WTC11 (cell line): ENCODE results near the gene CENPQ. TPM values are rescaled to one million over a fixed set of nuclear protein-coding genes. Genes with fewer than 3 reads are reported as not detected.

ENCODE experiments used
- ATAC-seq: fragments of 200-7000 bp; cut with Tn5 transposase; 2 replicates; pipeline ENCODE4 v1.10.0; 2021; ENCODE audit warnings: mild to moderate bottlenecking, moderate library complexity
- CTCF ChIA-PET: fragments of 300-600 bp; sonication (Branson Sonifier 250); formaldehyde crosslinking; loops from one replicate; lab custom pipeline; 2021; ENCODE audit warnings: antibody characterized with exemption; lab: Charles Lee
- POLR2A ChIA-PET: fragments of 350-600 bp; sonication (Branson Sonifier 250); formaldehyde crosslinking; loops from one replicate; lab custom pipeline; 2021; ENCODE audit warnings: antibody characterized with exemption; lab: Charles Lee
- DNase-seq: peaks from one replicate; pipeline ENCODE4 v3.0.0; 2021; ENCODE audit warnings: low spot score
- H3K27ac Mint-ChIP-seq: 2 replicates; pipeline ENCODE4 v1.8.0; 2021; ENCODE audit warnings: mixed read lengths
- H3K27me3 Mint-ChIP-seq: 2 replicates; pipeline ENCODE4 v1.8.0; 2021; ENCODE audit warnings: low read depth, mild to moderate bottlenecking, moderate library complexity, mixed read lengths
- H3K36me3 Mint-ChIP-seq: 2 replicates; pipeline ENCODE4 v1.8.0; 2021; ENCODE audit warnings: mixed read lengths
- H3K4me1 Mint-ChIP-seq: 2 replicates; pipeline ENCODE4 v1.8.0; 2022; ENCODE audit warnings: mixed read lengths
- H3K4me3 Mint-ChIP-seq: 2 replicates; pipeline ENCODE4 v1.8.0; 2021; ENCODE audit warnings: mild to moderate bottlenecking, moderate library complexity, mixed read lengths
- H3K9me3 Mint-ChIP-seq: 2 replicates; pipeline ENCODE4 v1.8.0; 2021; ENCODE audit warnings: mixed read lengths
- CBFB ChIP-seq: sonication (generic); formaldehyde crosslinking; IDR thresholded peaks from 2 replicates; pipeline ENCODE4 v1.8.1; 2022; ENCODE audit warnings: mild to moderate bottlenecking, low read depth, missing genetic modification reagents
- E2F1 ChIP-seq: sonication (generic); formaldehyde crosslinking; IDR thresholded peaks from 2 replicates; pipeline ENCODE4 v1.8.0; 2022; ENCODE audit warnings: mild to moderate bottlenecking, missing genetic modification reagents
- ETV6 ChIP-seq: sonication (generic); formaldehyde crosslinking; IDR thresholded peaks from 2 replicates; pipeline ENCODE4 v1.8.1; 2022; ENCODE audit warnings: mild to moderate bottlenecking, missing genetic modification reagents
- FOXJ3 ChIP-seq: sonication (generic); formaldehyde crosslinking; IDR thresholded peaks from 2 replicates; pipeline ENCODE4 v1.9.0; 2021; ENCODE audit warnings: missing genetic modification reagents, mild to moderate bottlenecking, borderline replicate concordance
- FOXK1 ChIP-seq: sonication (generic); formaldehyde crosslinking; IDR thresholded peaks from 2 replicates; pipeline ENCODE4 v1.8.0; 2022; ENCODE audit warnings: mild to moderate bottlenecking, moderate library complexity, missing genetic modification reagents
- FOXP1 ChIP-seq: sonication (generic); formaldehyde crosslinking; IDR thresholded peaks from 2 replicates; pipeline ENCODE4 v1.8.0; 2022; ENCODE audit warnings: missing genetic modification reagents, mild to moderate bottlenecking, moderate library complexity, borderline replicate concordance
- GRHL2 ChIP-seq: fragments of 250-450 bp; sonication (Bioruptor Pico); IDR thresholded peaks from 2 replicates; pipeline ENCODE4 v1.8.0; 2022; ENCODE audit warnings: mild to moderate bottlenecking, moderate library complexity; ENCODE audit not compliant: insufficient replicate concordance, severe bottlenecking
- GTF2I ChIP-seq: fragments of 250-450 bp; sonication (Bioruptor Pico); conservative IDR thresholded peaks from 2 replicates; pipeline ENCODE4 v1.4.0; 2021; ENCODE audit warnings: mild to moderate bottlenecking
- IRF2 ChIP-seq: sonication (generic); formaldehyde crosslinking; IDR thresholded peaks from 2 replicates; pipeline ENCODE4 v1.8.0; 2022; ENCODE audit warnings: low read depth, missing genetic modification reagents, borderline replicate concordance
- JAZF1 ChIP-seq: fragments of 250-450 bp; sonication (Bioruptor Pico); IDR thresholded peaks from 2 replicates; pipeline ENCODE4 v1.9.0; 2021; ENCODE audit warnings: moderate library complexity, mild to moderate bottlenecking, inconsistent platforms
- NFE2L1 ChIP-seq: sonication (generic); formaldehyde crosslinking; IDR thresholded peaks from 2 replicates; pipeline ENCODE4 v1.8.1; 2023; ENCODE audit warnings: missing genetic modification reagents
- NR1H2 ChIP-seq: sonication (generic); formaldehyde crosslinking; IDR thresholded peaks from 2 replicates; pipeline ENCODE4 v1.9.0; 2021; ENCODE audit warnings: mild to moderate bottlenecking, moderate library complexity, missing genetic modification reagents
- NR3C1 ChIP-seq: sonication (generic); formaldehyde crosslinking; conservative IDR thresholded peaks from 2 replicates; pipeline ENCODE4 v1.8.1; 2023; ENCODE audit warnings: low read depth, mild to moderate bottlenecking, missing genetic modification reagents
- PREB ChIP-seq: sonication (generic); formaldehyde crosslinking; IDR thresholded peaks from 2 replicates; pipeline ENCODE4 v1.8.1; 2022; ENCODE audit warnings: mild to moderate bottlenecking, missing genetic modification reagents, moderate library complexity, borderline replicate concordance
- RELA ChIP-seq: sonication (generic); formaldehyde crosslinking; IDR thresholded peaks from 2 replicates; pipeline ENCODE4 v1.8.1; 2022; ENCODE audit warnings: missing genetic modification reagents, mild to moderate bottlenecking, borderline replicate concordance
- SP1 ChIP-seq: sonication (generic); formaldehyde crosslinking; conservative IDR thresholded peaks from 2 replicates; pipeline ENCODE4 v1.8.1; 2022; ENCODE audit warnings: missing genetic modification reagents
- TEAD4 ChIP-seq: sonication (generic); formaldehyde crosslinking; IDR thresholded peaks from 2 replicates; pipeline ENCODE4 v1.8.0; 2022; ENCODE audit warnings: mild to moderate bottlenecking, missing genetic modification reagents
- ZBTB21 ChIP-seq: sonication (generic); formaldehyde crosslinking; IDR thresholded peaks from 2 replicates; pipeline ENCODE4 v1.8.1; 2023; ENCODE audit warnings: mild to moderate bottlenecking, missing genetic modification reagents, borderline replicate concordance
- ZNF121 ChIP-seq: sonication (generic); formaldehyde crosslinking; IDR thresholded peaks from 2 replicates; pipeline ENCODE4 v1.8.0; 2023; ENCODE audit warnings: missing genetic modification reagents
- ZNF138 ChIP-seq: sonication (generic); formaldehyde crosslinking; conservative IDR thresholded peaks from 2 replicates; pipeline ENCODE4 v1.8.1; 2022; ENCODE audit warnings: mild to moderate bottlenecking, moderate library complexity, missing genetic modification reagents
- ZNF219 ChIP-seq: sonication (generic); formaldehyde crosslinking; IDR thresholded peaks from 2 replicates; pipeline ENCODE4 v1.8.0; 2023; ENCODE audit warnings: missing genetic modification reagents, mild to moderate bottlenecking, borderline replicate concordance
- ZNF423 ChIP-seq: fragments of 250-450 bp; sonication (Bioruptor Pico); IDR thresholded peaks from 2 replicates; pipeline ENCODE4 v2.1.2; 2022; ENCODE audit warnings: mild to moderate bottlenecking, moderate library complexity
- total RNA-seq: library from RNA; stranded (reverse); gene quantifications from 3 replicates; pipeline ENCODE4 v1.2.3, GENCODE V29; 2021
- TF ChIP-seq, protein P1 (sequence below): sonication (generic); formaldehyde crosslinking; IDR thresholded peaks from 2 replicates; pipeline ENCODE4 v1.8.1; 2022; ENCODE audit warnings: mild to moderate bottlenecking, moderate library complexity, missing genetic modification reagents
- TF ChIP-seq, protein P2 (sequence below): sonication (generic); formaldehyde crosslinking; IDR thresholded peaks from 2 replicates; pipeline ENCODE4 v1.8.0; 2022; ENCODE audit warnings: mild to moderate bottlenecking, missing genetic modification reagents
- TF ChIP-seq, protein P3 (sequence below): sonication (generic); formaldehyde crosslinking; IDR thresholded peaks from 2 replicates; pipeline ENCODE4 v1.8.1; 2023; ENCODE audit warnings: mild to moderate bottlenecking, missing genetic modification reagents
- TF ChIP-seq, protein P4 (sequence below): sonication (generic); formaldehyde crosslinking; IDR thresholded peaks from 2 replicates; pipeline ENCODE4 v1.8.1; 2023; ENCODE audit warnings: mild to moderate bottlenecking, missing genetic modification reagents

The CENPQ gene
- total RNA-seq, 1 experiment from 2014 or later, result 14.2 TPM

GRCh38 chr6:49523901-49524300, 60.7 kb downstream of the CENPQ start (continued):
- TF ChIP-seq, protein P1, sequence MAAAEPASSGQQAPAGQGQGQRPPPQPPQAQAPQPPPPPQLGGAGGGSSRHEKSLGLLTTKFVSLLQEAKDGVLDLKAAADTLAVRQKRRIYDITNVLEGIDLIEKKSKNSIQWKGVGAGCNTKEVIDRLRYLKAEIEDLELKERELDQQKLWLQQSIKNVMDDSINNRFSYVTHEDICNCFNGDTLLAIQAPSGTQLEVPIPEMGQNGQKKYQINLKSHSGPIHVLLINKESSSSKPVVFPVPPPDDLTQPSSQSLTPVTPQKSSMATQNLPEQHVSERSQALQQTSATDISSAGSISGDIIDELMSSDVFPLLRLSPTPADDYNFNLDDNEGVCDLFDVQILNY, result no peak
- TF ChIP-seq GTF2I, result no peak

GRCh38 chr6:49524541-49524940, 61.4 kb downstream of the CENPQ start:
- ChIA-PET CTCF (no interaction called here), POLR2A (no interaction called here)
- no peak for TF ChIP-seq FOXP1
- no peak for TF ChIP-seq ZNF121
- no peak for TF ChIP-seq NR1H2 (CRISPR knock-in tag)
- TF ChIP-seq ZNF138 (CRISPR knock-in tag), result no peak
- no peak for TF ChIP-seq NR3C1 (CRISPR knock-in tag)
- TF ChIP-seq GTF2I, result no peak
- TF ChIP-seq GRHL2 (CRISPR knock-in tag), result no peak
- no peak for TF ChIP-seq ZBTB21
- TF ChIP-seq ZNF219 (CRISPR knock-in tag), result no peak
- no peak for TF ChIP-seq RELA (CRISPR knock-in tag)
- TF ChIP-seq ZNF423 (CRISPR knock-in tag), result no peak
- no peak for TF ChIP-seq PREB (CRISPR knock-in tag)
- no peak for TF ChIP-seq TEAD4 (CRISPR knock-in tag)
- no peak for ATAC-seq
- DNase-seq, result no peak
- no peaks in the 10 kb centered on the region for H3K27me3 Mint-ChIP-seq
- no peak overlapping the region for H3K27ac Mint-ChIP-seq
- peaks cover under 1% of the 10 kb centered on the region; the same call in 1 of the 2 replicates for H3K9me3 Mint-ChIP-seq
- H3K4me1 Mint-ChIP-seq, result peaks cover 11% of the 10 kb centered on the region
- no peak overlapping the region for H3K4me3 Mint-ChIP-seq
- H3K36me3 Mint-ChIP-seq, result no peaks in the 10 kb centered on the region

DNA sequence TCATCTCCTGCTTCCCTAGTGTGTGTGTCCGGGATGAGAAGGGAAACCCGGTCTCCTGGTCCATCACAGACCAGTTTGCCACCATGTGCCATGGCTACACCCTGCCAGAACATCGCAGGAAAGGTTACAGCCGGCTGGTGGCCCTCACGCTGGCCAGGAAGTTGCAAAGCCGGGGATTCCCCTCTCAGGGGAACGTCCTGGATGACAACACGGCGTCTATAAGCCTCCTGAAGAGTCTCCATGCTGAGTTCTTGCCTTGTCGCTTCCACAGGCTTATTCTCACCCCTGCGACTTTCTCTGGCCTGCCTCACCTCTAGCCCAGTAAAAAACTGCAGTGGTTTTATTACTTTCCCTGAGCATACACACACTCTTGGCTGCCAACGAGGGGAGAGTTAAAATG, 63.4 kb downstream of the CENPQ start:
- no peak overlapping the region for H3K4me3 Mint-ChIP-seq
- peaks cover 11% of the 10 kb centered on the region for H3K4me1 Mint-ChIP-seq
- no peaks in the 10 kb centered on the region for H3K27me3 Mint-ChIP-seq
- H3K27ac Mint-ChIP-seq, result no peak overlapping the region
- no peak; the same call in 1 of the 2 replicates for ATAC-seq
- CTCF ChIA-PET, result no interaction called here
- peaks cover 6% of the 10 kb centered on the region; the same call in 1 of the 2 replicates for H3K9me3 Mint-ChIP-seq
- no peak for DNase-seq
- no peaks in the 10 kb centered on the region for H3K36me3 Mint-ChIP-seq
- POLR2A ChIA-PET, result no interaction called here
- TF ChIP-seq NFE2L1 (CRISPR knock-in tag) (no peak), ZNF219 (CRISPR knock-in tag) (no peak), SP1 (CRISPR knock-in tag) (no peak), ETV6 (CRISPR knock-in tag) (no peak), ZNF121 (no peak), CBFB (CRISPR knock-in tag) (no peak), E2F1 (no peak), FOXJ3 (CRISPR knock-in tag) (no peak), PREB (CRISPR knock-in tag) (no peak), FOXK1 (CRISPR knock-in tag) (no peak), IRF2 (no peak), ZNF423 (CRISPR knock-in tag) (no peak), JAZF1 (no peak), GRHL2 (CRISPR knock-in tag) (no peak)
- TF ChIP-seq, protein P2, sequence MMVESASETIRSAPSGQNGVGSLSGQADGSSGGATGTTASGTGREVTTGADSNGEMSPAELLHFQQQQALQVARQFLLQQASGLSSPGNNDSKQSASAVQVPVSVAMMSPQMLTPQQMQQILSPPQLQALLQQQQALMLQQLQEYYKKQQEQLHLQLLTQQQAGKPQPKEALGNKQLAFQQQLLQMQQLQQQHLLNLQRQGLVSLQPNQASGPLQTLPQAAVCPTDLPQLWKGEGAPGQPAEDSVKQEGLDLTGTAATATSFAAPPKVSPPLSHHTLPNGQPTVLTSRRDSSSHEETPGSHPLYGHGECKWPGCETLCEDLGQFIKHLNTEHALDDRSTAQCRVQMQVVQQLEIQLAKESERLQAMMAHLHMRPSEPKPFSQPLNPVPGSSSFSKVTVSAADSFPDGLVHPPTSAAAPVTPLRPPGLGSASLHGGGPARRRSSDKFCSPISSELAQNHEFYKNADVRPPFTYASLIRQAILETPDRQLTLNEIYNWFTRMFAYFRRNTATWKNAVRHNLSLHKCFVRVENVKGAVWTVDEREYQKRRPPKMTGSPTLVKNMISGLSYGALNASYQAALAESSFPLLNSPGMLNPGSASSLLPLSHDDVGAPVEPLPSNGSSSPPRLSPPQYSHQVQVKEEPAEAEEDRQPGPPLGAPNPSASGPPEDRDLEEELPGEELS (CRISPR knock-in tag), result no peak
- TF ChIP-seq, protein P3, sequence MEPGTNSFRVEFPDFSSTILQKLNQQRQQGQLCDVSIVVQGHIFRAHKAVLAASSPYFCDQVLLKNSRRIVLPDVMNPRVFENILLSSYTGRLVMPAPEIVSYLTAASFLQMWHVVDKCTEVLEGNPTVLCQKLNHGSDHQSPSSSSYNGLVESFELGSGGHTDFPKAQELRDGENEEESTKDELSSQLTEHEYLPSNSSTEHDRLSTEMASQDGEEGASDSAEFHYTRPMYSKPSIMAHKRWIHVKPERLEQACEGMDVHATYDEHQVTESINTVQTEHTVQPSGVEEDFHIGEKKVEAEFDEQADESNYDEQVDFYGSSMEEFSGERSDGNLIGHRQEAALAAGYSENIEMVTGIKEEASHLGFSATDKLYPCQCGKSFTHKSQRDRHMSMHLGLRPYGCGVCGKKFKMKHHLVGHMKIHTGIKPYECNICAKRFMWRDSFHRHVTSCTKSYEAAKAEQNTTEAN (CRISPR knock-in tag), result no peak
- TF ChIP-seq, protein P4, sequence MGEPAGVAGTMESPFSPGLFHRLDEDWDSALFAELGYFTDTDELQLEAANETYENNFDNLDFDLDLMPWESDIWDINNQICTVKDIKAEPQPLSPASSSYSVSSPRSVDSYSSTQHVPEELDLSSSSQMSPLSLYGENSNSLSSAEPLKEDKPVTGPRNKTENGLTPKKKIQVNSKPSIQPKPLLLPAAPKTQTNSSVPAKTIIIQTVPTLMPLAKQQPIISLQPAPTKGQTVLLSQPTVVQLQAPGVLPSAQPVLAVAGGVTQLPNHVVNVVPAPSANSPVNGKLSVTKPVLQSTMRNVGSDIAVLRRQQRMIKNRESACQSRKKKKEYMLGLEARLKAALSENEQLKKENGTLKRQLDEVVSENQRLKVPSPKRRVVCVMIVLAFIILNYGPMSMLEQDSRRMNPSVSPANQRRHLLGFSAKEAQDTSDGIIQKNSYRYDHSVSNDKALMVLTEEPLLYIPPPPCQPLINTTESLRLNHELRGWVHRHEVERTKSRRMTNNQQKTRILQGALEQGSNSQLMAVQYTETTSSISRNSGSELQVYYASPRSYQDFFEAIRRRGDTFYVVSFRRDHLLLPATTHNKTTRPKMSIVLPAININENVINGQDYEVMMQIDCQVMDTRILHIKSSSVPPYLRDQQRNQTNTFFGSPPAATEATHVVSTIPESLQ, result no peak
